Measurements from ENCODE around the gene VPS33B. TPM values are rescaled to one million over a fixed set of nuclear protein-coding genes. Genes with fewer than 3 reads are reported as not detected.

VPS33B gene
- total RNA-seq, 4 donors from 2014 or later = 6.7 to 12.6 (median 8.1) TPM

DNA sequence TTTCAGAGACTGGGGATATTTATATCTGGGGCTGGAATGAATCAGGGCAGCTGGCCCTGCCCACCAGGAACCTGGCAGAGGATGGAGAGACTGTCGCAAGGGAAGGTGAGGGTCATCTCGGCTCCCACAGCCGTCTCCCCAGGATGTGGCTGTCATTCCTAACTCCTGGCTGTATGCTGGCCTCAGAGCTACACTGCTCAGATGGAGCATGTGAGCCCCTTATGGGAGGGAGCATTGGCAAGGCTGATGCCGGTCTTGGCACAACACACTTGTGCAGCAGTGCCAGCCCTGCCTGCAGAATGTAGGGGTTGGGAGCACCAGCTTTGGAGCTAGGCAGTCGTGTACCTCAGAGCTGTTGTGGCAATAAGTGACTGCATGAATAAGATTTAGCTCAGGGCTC lies 62.5 kb downstream of the VPS33B start:
- TF ChIP-seq, protein P1, sequence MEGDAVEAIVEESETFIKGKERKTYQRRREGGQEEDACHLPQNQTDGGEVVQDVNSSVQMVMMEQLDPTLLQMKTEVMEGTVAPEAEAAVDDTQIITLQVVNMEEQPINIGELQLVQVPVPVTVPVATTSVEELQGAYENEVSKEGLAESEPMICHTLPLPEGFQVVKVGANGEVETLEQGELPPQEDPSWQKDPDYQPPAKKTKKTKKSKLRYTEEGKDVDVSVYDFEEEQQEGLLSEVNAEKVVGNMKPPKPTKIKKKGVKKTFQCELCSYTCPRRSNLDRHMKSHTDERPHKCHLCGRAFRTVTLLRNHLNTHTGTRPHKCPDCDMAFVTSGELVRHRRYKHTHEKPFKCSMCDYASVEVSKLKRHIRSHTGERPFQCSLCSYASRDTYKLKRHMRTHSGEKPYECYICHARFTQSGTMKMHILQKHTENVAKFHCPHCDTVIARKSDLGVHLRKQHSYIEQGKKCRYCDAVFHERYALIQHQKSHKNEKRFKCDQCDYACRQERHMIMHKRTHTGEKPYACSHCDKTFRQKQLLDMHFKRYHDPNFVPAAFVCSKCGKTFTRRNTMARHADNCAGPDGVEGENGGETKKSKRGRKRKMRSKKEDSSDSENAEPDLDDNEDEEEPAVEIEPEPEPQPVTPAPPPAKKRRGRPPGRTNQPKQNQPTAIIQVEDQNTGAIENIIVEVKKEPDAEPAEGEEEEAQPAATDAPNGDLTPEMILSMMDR (IDR thresholded peaks at IDR 0.05) = no peak
- no peak for TF ChIP-seq POLR2A (IDR thresholded peaks at IDR 0.05)
- no peak for DNase-seq
- Histone ChIP-seq H3K27ac (no peak overlapping the region), H3K9me3 (no peaks in the 10 kb centered on the region), H3K36me3 (no peaks in the 10 kb centered on the region), H3K4me1 (peaks cover 0 to 5% of the 10 kb centered on the region in 2 donors), H3K4me3 (no peak overlapping the region), H3K27me3 (no peaks in the 10 kb centered on the region)
- intact Hi-C loops (cut with DNase I; ENCODE audit: low total_unique reads) = no loop called here

DNA sequence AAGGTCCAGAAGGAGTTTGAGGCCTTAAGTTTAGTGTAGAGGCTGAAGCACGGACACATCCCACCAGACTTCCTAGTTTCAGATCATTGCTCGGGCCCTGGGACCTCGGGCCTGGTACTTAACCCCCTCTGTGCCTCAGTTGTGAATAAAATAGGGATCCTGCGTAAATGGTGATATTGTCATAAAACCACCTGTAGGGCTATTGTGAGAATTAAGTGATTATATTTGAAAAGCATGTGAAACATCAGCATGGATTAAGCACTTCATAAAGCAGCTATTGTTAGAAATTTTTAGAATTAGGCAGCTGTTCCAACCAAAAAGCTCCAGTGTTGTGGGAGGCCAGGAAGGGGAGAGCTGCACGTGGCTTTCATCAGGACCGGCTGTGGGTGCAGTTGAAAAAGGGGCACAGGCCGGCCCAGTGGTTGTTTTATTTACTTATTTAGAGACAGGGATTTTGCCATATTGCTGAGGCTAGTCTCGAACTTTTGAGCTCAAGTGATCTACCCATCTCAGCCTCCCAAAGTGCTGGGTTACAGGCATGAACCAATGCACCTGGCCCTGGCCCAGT lies 63.3 kb downstream of the VPS33B start:
- Histone ChIP-seq H3K36me3 (no peaks in the 10 kb centered on the region), H3K4me1 (peaks cover 0 to 5% of the 10 kb centered on the region in 2 donors), H3K4me3 (no peak overlapping the region), H3K27ac (no peak overlapping the region), H3K27me3 (no peaks in the 10 kb centered on the region), H3K9me3 (no peaks in the 10 kb centered on the region)
- DNase-seq = no peak
- intact Hi-C loops (cut with DNase I; ENCODE audit: low total_unique reads) = no loop called here
- TF ChIP-seq POLR2A (IDR thresholded peaks at IDR 0.05) = no peak
- TF ChIP-seq, protein P1 (IDR thresholded peaks at IDR 0.05) = no peak

DNA sequence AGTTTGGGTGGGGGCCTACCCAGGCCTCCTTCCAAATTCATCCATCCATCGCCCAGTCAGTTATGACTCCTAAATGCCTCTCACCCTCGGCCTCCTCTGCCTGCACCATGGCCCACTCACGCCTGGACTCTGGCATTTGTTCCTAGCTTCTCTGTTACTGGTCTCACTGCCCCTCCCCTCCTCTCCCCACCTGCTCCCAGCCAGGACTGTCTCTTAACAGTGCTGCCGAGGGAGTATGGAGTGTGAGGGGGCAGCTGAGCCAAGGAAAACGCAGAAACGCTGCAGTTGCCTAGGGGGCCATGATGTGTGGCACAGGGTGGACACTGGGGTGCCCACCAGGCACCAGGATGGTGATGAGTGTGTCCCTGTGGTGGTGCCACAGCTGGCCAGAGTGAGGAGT lies 64.6 kb downstream of the VPS33B start:
- H3K4me1 ChIP-seq = peaks cover 0 to 5% of the 10 kb centered on the region in 2 donors
- H3K27ac ChIP-seq = peak overlapping the region in 1 of 2 donors; percentile 73
- H3K36me3 ChIP-seq = no peaks in the 10 kb centered on the region
- TF ChIP-seq, protein P1 (IDR thresholded peaks at IDR 0.05) = no peak
- no peak for TF ChIP-seq POLR2A (IDR thresholded peaks at IDR 0.05)
- peak overlapping the region; percentile 58 to 59 for H3K4me3 ChIP-seq
- no peak for DNase-seq
- H3K9me3 ChIP-seq = no peaks in the 10 kb centered on the region
- no peaks in the 10 kb centered on the region for H3K27me3 ChIP-seq
- intact Hi-C loops (cut with DNase I; ENCODE audit: low total_unique reads) = loop anchor here (2.0 kb wide), 1 partner anchor 37 kb away; the partner anchor contains the start of gene PRC1

DNA sequence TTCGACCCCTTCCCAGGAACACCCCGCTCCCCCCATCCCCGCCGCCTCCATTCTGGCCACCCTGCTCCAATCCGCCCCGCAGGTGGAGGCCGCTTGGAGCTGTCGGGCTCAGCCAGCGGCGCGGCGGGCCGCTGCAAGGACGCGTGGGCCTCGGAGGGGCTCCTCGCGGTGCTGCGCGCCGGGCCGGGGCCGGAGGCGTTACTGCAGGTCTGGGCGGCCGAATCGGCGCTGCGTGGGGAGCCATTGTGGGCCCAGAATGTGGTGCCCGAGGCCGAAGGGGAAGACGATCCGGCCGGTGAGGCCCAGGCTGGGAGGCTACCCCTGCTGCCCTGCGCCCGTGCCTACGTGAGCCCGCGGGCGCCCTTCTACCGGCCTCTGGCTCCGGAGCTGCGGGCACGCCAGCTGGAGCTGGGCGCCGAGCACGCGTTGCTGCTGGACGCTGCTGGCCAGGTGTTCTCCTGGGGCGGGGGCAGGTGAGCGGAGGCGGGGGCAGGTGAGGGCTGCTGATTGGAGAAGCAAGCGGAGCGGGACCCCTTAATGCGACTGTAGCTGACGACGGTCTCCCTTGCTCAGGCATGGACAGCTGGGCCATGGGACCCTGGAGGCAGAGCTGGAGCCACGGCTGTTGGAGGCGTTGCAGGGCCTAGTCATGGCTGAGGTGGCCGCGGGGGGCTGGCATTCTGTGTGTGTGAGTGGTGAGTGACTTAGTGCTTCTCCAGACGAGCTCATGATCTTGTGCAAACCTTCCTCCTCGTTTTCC lies 65.2 kb downstream of the VPS33B start:
- no peaks in the 10 kb centered on the region for H3K36me3 ChIP-seq
- no peaks in the 10 kb centered on the region for H3K9me3 ChIP-seq
- peaks cover 0 to 5% of the 10 kb centered on the region in 2 donors for H3K4me1 ChIP-seq
- TF ChIP-seq POLR2A (IDR thresholded peaks at IDR 0.05) = no peak
- TF ChIP-seq, protein P1 (IDR thresholded peaks at IDR 0.05) = no peak
- peak overlapping the region; percentile 58 to 59 for H3K4me3 ChIP-seq
- H3K27ac ChIP-seq = peak overlapping the region; percentile 57 to 73
- no peak for DNase-seq
- intact Hi-C loops (cut with DNase I; ENCODE audit: low total_unique reads) = loop anchor here (2.0 kb wide), 1 partner anchor 38 kb away; the partner anchor contains the start of gene PRC1
- H3K27me3 ChIP-seq = no peaks in the 10 kb centered on the region

Data from uterus (tissue), 4 donors.